CD8-positive, alpha-beta memory T cell (primary cell): ENCODE measurements around the gene APEX2. TPM values are rescaled to one million over a fixed set of nuclear protein-coding genes. Genes with fewer than 3 reads are reported as not detected.
A peak's percentile ranks its signal among the peaks of the same experiment; 100 is the strongest.

Experiments used
- CTCF ChIA-PET: fragments of 350-600 bp; sonication (Branson Sonifier 250); formaldehyde crosslinking; loops from one replicate; lab custom pipeline; 2021; ENCODE audit warnings: antibody characterized with exemption; lab: Charles Lee
- POLR2A ChIA-PET: fragments of 350-600 bp; sonication (Branson Sonifier 250); formaldehyde crosslinking; loops from one replicate; lab custom pipeline; 2021; ENCODE audit warnings: antibody characterized with exemption; lab: Charles Lee
- DNase-seq, 5 donors: peaks; one replicate each; pipeline versions ENCODE4 v3.0.0 to v3.0.0-alpha.2; 2020 to 2022; ENCODE audit warnings: mixed read lengths in 1 of 5
- H3K27ac ChIP-seq: one replicate; pipeline ENCODE4 v1.7.0; 2013; ENCODE audit warnings: low read depth, mild to moderate bottlenecking, low read length, moderate library complexity
- H3K27me3 ChIP-seq: 2 replicates; pipeline ENCODE4 v1.7.0; 2013; ENCODE audit warnings: low read length, mild to moderate bottlenecking; ENCODE audit not compliant: insufficient read depth, poor library complexity, severe bottlenecking
- H3K36me3 ChIP-seq: 2 replicates; pipeline ENCODE4 v1.7.0; 2013; ENCODE audit warnings: mild to moderate bottlenecking, low read length, moderate library complexity; ENCODE audit not compliant: insufficient read depth
- H3K4me1 ChIP-seq: 2 replicates; pipeline ENCODE4 v1.7.0; 2013; ENCODE audit warnings: mild to moderate bottlenecking, low read length, moderate library complexity; ENCODE audit not compliant: insufficient read depth
- H3K4me3 ChIP-seq: 2 replicates; pipeline ENCODE4 v1.7.0; 2013; ENCODE audit warnings: mild to moderate bottlenecking, low read length
- H3K9me3 ChIP-seq: 2 replicates; pipeline ENCODE4 v1.7.0; 2013; ENCODE audit warnings: mild to moderate bottlenecking, low read length
- H3K27ac Mint-ChIP-seq, 8 donors: one replicate each; pipeline ENCODE4 v1.8.0; 2020 to 2021; ENCODE audit warnings: mixed read lengths in 8 of 8, mild to moderate bottlenecking in 6 of 8, inconsistent platforms in 3 of 8, moderate library complexity in 3 of 8
- H3K27me3 Mint-ChIP-seq, 2 donors: one replicate each; pipeline ENCODE4 v1.8.0; 2020 to 2021; ENCODE audit warnings: mixed read lengths in 2 of 2, mild to moderate bottlenecking in 1 of 2, moderate library complexity in 1 of 2
- H3K36me3 Mint-ChIP-seq, 3 donors: one replicate each; pipeline ENCODE4 v1.8.0; 2020 to 2021; ENCODE audit warnings: mixed read lengths in 3 of 3, inconsistent platforms in 1 of 3, mild to moderate bottlenecking in 1 of 3
- H3K4me1 Mint-ChIP-seq, 3 donors: one replicate each; pipeline ENCODE4 v1.8.0; 2020 to 2021; ENCODE audit warnings: mixed read lengths in 3 of 3, inconsistent platforms in 1 of 3, mild to moderate bottlenecking in 1 of 3
- H3K4me3 Mint-ChIP-seq, 7 donors: one replicate each; pipeline ENCODE4 v1.8.0; 2020 to 2021; ENCODE audit warnings: mixed read lengths in 7 of 7, mild to moderate bottlenecking in 6 of 7, moderate library complexity in 4 of 7, inconsistent platforms in 2 of 7
- H3K9me3 Mint-ChIP-seq, 5 donors: one replicate each; pipeline ENCODE4 v1.8.0; 2020 to 2022; ENCODE audit warnings: mixed read lengths in 5 of 5, mild to moderate bottlenecking in 3 of 5, moderate library complexity in 2 of 5, inconsistent platforms in 1 of 5
- polyA plus RNA-seq: library from polyadenylated mRNA; unstranded; fragments of 300-500 nt; fragmentation: Illumina TruSeq; gene quantifications from one replicate; pipeline ENCODE4 v1.2.3, GENCODE V29; 2021
- total RNA-seq, 2 experiments: library from RNA; stranded (reverse); gene quantifications; one replicate each; pipeline ENCODE4 v1.2.3, GENCODE V29; 2021

The APEX2 gene
- total RNA-seq (10 to 100 TPM; 35.2 to 42.8 TPM), polyA plus RNA-seq (26.0 TPM)

DNA sequence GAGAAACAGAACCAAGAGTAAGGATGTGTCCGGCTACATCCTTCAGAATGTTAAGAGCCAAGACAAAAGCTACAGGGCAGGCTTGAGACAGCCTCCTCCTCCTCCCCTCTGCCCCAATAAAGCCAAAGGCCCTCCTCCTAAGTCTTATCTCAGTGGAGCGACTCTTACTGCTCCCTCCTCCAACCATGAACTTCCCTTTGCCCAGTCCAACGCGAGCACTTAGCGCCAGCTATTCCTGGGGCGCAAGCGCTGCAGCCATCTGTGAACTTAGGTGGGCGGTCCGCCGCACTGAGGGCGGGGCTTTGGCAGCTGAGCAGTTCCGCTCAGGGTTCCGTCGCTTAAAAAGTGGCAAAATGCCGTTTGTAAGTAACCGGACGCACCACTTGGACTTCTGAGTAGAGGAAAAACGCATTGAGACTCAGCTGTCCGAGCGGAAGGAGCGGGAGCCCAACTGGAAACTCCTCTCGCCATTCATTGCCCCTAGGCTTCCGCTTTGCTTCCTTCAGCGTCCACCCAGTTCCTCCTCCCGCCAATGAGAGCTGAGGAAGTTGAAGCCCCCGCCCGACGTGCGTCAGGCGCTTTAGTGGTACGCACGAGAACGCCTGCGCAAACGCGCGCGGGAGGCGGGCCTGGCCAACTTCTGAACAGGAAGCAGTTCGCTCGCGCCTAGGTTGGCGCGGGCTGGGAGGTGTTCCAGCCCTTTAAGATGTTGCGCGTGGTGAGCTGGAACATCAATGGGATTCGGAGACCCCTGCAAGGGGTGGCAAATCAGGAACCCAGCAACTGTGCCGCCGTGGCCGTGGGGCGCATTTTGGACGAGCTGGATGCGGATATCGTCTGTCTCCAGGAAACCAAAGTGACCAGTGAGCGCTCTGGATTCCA is at the start of gene APEX2:
APEX2 (plus strand) TSS at position 647 of the 882 bp plus-strand sequence; CDS start at position 707, 60 bp downstream.
- Mint-ChIP-seq H3K27ac (peak within 1 kb of the TSS; percentile 86 to 99 (median 98)), H3K27me3 (peaks cover 0 to 2% of the 10 kb centered on the region in 2 donors), H3K4me3 (peak within 1 kb of the TSS; percentile 85 to 98 (median 95)), H3K4me1 (peaks cover 20 to 31% (median 24%) of the 10 kb centered on the region in 3 donors), H3K36me3 (peaks cover 0 to 37% (median 0%) of the 10 kb centered on the region in 3 donors), H3K9me3 (no peaks in the 10 kb centered on the region)
- H3K9me3 ChIP-seq, result no peaks in the 10 kb centered on the region
- POLR2A ChIA-PET, result interaction anchor here (0.6 to 1.8 kb wide), 5 partner anchors 191 to 1495 kb away, joined by 3 to 12 read pairs (median 3); partner anchors contain the start of genes GNL3L and MAGEH1
- H3K27me3 ChIP-seq, result no peaks in the 10 kb centered on the region
- H3K4me1 ChIP-seq, result peaks cover 14% of the 10 kb centered on the region
- peak within 1 kb of the TSS; percentile 91 for H3K4me3 ChIP-seq
- CTCF ChIA-PET, result interaction anchor here (0.7 to 1.8 kb wide), 4 partner anchors 12 to 361 kb away, joined by 3 to 7 read pairs (median 4); no protein-coding TSS in a partner anchor
- H3K36me3 ChIP-seq, result peaks cover 13% of the 10 kb centered on the region
- peak within 1 kb of the TSS; percentile 96 for H3K27ac ChIP-seq
- DNase-seq, result peak; percentile 80 to 92 (median 84)

GRCh38 chrX:54950730-54951375 is 49.3 kb upstream of the APEX2 start:
- Histone ChIP-seq H3K9me3 (no peaks in the 10 kb centered on the region), H3K27ac (no peak overlapping the region), H3K27me3 (no peaks in the 10 kb centered on the region), H3K4me3 (no peak overlapping the region), H3K36me3 (no peaks in the 10 kb centered on the region), H3K4me1 (no peaks in the 10 kb centered on the region)
- Mint-ChIP-seq H3K36me3 (no peaks in the 10 kb centered on the region), H3K9me3 (no peaks in the 10 kb centered on the region), H3K27ac (no peak overlapping the region), H3K27me3 (peaks cover 0 to 1% of the 10 kb centered on the region in 2 donors), H3K4me3 (no peak overlapping the region), H3K4me1 (no peaks in the 10 kb centered on the region)
- CTCF ChIA-PET, result no interaction called here
- POLR2A ChIA-PET, result no interaction called here
- no peak for DNase-seq

DNA sequence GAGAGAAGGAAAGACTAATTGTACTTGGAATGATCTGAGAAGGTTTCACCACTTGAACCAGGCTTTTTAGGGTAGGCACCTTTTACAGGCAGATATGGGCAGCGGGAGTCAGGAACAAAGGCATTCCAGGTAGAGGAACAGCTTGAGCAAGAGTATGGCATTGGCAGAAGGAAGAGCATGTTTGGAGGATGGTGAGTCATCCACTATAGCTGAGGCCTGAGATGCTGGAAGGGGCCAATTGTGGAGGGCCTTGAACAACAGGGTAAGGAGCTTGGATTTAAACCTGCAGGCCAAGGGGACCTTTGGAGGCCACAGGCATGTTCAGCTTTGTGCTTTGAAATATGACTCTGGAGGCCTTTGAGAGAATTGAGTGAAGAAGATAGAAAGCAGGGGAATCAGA is 38.4 kb upstream of the APEX2 start:
- Mint-ChIP-seq H3K4me1 (peaks cover 8 to 16% (median 14%) of the 10 kb centered on the region in 3 donors), H3K27ac (no peak overlapping the region), H3K27me3 (peaks cover 0 to 7% of the 10 kb centered on the region in 2 donors), H3K36me3 (no peaks in the 10 kb centered on the region), H3K4me3 (no peak overlapping the region), H3K9me3 (no peaks in the 10 kb centered on the region)
- peaks cover 10% of the 10 kb centered on the region for H3K4me1 ChIP-seq
- H3K27ac ChIP-seq, result no peak overlapping the region
- no peak overlapping the region for H3K4me3 ChIP-seq
- DNase-seq, result no peak
- no peaks in the 10 kb centered on the region for H3K9me3 ChIP-seq
- H3K36me3 ChIP-seq, result no peaks in the 10 kb centered on the region
- H3K27me3 ChIP-seq, result no peaks in the 10 kb centered on the region
- ChIA-PET POLR2A (no interaction called here), CTCF (no interaction called here)

- CTCF ChIA-PET, result no interaction called here
- no peak overlapping the region for H3K4me3 ChIP-seq
Observed at GRCh38 chrX:54964766-54965497, 35.2 kb upstream of the APEX2 start.

DNA sequence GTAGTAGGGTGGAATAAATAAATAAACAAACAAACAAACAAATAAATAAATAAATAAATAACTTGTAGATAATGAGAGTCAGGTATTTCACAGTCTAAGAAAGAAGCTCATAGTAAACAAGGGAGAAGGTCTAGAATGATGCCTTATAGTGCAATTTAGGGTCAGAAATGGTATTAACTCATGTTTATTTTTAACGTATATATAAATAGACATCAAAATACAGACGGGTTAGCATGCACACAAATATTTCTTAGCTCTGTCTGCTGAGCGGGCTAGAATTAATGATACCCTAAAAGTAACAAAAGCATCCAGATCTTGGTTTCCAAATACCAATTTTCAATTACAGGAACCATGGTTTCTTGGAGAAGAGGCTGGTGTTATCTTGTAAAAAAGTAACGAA is 22.8 kb upstream of the APEX2 start:
- Mint-ChIP-seq H3K4me3 (no peak overlapping the region), H3K27me3 (peaks cover 4 to 23% of the 10 kb centered on the region in 2 donors), H3K9me3 (peaks cover 0 to 2% (median 0%) of the 10 kb centered on the region in 5 donors), H3K36me3 (no peaks in the 10 kb centered on the region), H3K4me1 (no peaks in the 10 kb centered on the region), H3K27ac (no peak overlapping the region)
- H3K9me3 ChIP-seq, result no peaks in the 10 kb centered on the region
- no peak for DNase-seq
- POLR2A ChIA-PET, result no interaction called here
- H3K27me3 ChIP-seq, result no peaks in the 10 kb centered on the region
- H3K27ac ChIP-seq, result no peak overlapping the region
- H3K36me3 ChIP-seq, result no peaks in the 10 kb centered on the region
- H3K4me3 ChIP-seq, result no peak overlapping the region
- CTCF ChIA-PET, result no interaction called here
- H3K4me1 ChIP-seq, result no peaks in the 10 kb centered on the region

More at GRCh38 chrX:54964766-54965497, 35.2 kb upstream of the APEX2 start:
- H3K36me3 ChIP-seq, result no peaks in the 10 kb centered on the region
- Mint-ChIP-seq H3K36me3 (no peaks in the 10 kb centered on the region), H3K27ac (peak overlapping the region in 2 of 8 donors; percentile 4 to 41), H3K9me3 (peaks cover 0 to 4% (median 3%) of the 10 kb centered on the region in 5 donors), H3K4me1 (peaks cover 8 to 16% (median 14%) of the 10 kb centered on the region in 3 donors), H3K27me3 (peaks cover 0 to 3% of the 10 kb centered on the region in 2 donors), H3K4me3 (peak overlapping the region in 2 of 7 donors; percentile 4 to 47)
- peaks cover 10% of the 10 kb centered on the region for H3K4me1 ChIP-seq
- POLR2A ChIA-PET, result no interaction called here
- no peaks in the 10 kb centered on the region for H3K9me3 ChIP-seq
- H3K27ac ChIP-seq, result no peak overlapping the region
- DNase-seq, result peak in 1 of 5 donors; percentile 50
- no peaks in the 10 kb centered on the region for H3K27me3 ChIP-seq

DNA sequence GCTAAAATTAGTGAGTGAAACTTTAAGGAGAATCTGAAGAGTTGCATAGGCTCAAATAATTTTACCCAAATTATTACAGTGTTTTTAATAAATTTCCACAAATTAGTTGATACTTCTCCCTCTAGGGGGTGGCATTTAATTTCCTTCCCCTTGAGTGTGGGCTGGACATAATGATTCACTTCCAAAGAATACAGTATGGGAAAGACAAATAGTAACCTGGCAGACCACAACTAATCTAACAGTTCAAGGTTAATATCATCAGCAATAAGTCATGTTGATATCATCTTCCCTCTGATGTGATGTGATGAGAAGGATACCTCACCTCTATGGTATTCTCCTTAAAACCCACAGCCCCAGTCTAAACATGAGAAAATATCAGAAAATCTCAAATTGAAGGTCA is 21.7 kb upstream of the APEX2 start:
- no peaks in the 10 kb centered on the region for H3K4me1 Mint-ChIP-seq
- H3K9me3 Mint-ChIP-seq, result peaks cover 0 to 4% (median 0%) of the 10 kb centered on the region in 5 donors
- no peaks in the 10 kb centered on the region for H3K36me3 Mint-ChIP-seq
- peaks cover 4 to 19% of the 10 kb centered on the region in 2 donors for H3K27me3 Mint-ChIP-seq
- H3K4me3 Mint-ChIP-seq, result no peak overlapping the region
- H3K9me3 ChIP-seq, result no peaks in the 10 kb centered on the region
- H3K4me1 ChIP-seq, result no peaks in the 10 kb centered on the region
- H3K27me3 ChIP-seq, result no peaks in the 10 kb centered on the region
- H3K4me3 ChIP-seq, result no peak overlapping the region
- no peaks in the 10 kb centered on the region for H3K36me3 ChIP-seq
- no peak for DNase-seq
- CTCF ChIA-PET, result no interaction called here
- H3K27ac ChIP-seq, result no peak overlapping the region
- H3K27ac Mint-ChIP-seq, result no peak overlapping the region
- POLR2A ChIA-PET, result no interaction called here

- H3K4me1 ChIP-seq, result no peaks in the 10 kb centered on the region
- POLR2A ChIA-PET, result no interaction called here
- peaks cover 0 to 7% (median 3%) of the 10 kb centered on the region in 5 donors for H3K9me3 Mint-ChIP-seq
- no peak for DNase-seq
- H3K27ac Mint-ChIP-seq, result no peak overlapping the region
- H3K27ac ChIP-seq, result no peak overlapping the region
- peaks cover 0 to 16% of the 10 kb centered on the region in 2 donors for H3K27me3 Mint-ChIP-seq
- no peak overlapping the region for H3K4me3 Mint-ChIP-seq
- peaks cover 0 to 4% (median 0%) of the 10 kb centered on the region in 3 donors for H3K36me3 Mint-ChIP-seq
- no peaks in the 10 kb centered on the region for H3K4me1 Mint-ChIP-seq
- H3K27me3 ChIP-seq, result no peaks in the 10 kb centered on the region
- CTCF ChIA-PET, result no interaction called here
- H3K9me3 ChIP-seq, result no peaks in the 10 kb centered on the region
- no peaks in the 10 kb centered on the region for H3K36me3 ChIP-seq
- no peak overlapping the region for H3K4me3 ChIP-seq
Observed at GRCh38 chrX:54979432-54979831, 20.7 kb upstream of the APEX2 start.
